Pulmonary artery endothelial cell (primary cell): ENCODE results near the gene UBE2L6. TPM values are rescaled to one million over a fixed set of nuclear protein-coding genes. Genes with fewer than 3 reads are reported as not detected.

ENCODE experiments used
- DNase-seq: peaks from one replicate; pipeline ENCODE4 v3.0.0-alpha.2; 2011; ENCODE audit warnings: low read depth, low spot score
- total RNA-seq: library from RNA; depleted of rRNA; stranded (reverse); fragments of >200 nt; gene quantifications from 2 replicates; pipeline ENCODE4 v1.2.3, GENCODE V29; 2014

UBE2L6 gene
- 34.5 and 47.3 TPM in 2 replicates for total RNA-seq

GRCh38 chr11:57567515-57568329 lies at the start of gene UBE2L6:
Gene UBE2L6, minus strand, starts transcription at chr11:57567672. Its CDS starts 61 bp downstream, at chr11:57567611.
- no peak for DNase-seq

DNA sequence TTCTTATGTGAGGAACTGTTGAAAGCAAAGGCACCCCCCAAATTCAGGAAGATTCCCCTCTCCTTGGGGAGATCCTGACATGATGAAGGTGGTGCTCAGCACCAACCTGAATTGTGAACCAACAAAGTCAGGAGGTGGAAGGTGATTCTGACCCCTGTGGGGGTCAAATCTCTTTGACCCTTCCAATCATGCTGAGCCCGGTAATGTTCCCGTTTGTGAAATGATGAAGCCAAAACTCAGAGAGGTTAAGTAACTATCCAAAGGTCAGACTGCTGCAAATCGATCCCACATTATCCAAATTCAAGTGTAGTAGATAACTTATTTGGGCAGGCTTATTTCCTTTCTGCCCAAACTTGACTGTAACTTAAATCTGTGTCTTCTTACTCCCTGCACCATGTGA lies 49.1 kb upstream of the UBE2L6 start:
- no peak for DNase-seq

DNA sequence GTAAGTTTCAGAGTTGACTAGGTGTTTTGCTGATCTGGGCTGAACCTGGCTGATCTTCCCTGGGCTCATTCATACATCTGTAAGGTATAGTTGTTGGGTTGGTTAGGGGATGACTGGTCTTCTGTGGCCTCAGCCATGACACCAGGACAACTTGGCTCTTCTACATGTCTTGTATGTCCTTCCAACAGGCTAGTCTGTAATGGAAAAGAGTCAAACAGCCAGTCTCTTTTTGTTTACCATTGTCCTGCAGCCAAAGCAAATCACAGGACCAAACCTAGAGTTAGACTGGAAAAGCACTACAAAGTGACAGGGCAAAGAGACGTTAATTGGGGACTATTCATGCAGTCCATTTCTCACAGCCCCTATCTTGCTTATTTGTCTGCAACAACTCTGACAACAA lies 47.8 kb upstream of the UBE2L6 start:
- DNase-seq = no peak

- DNase-seq = no peak
Measured at GRCh38 chr11:57614234-57614772, 46.8 kb upstream of the UBE2L6 start.

GRCh38 chr11:57610170-57610569 lies 42.7 kb upstream of the UBE2L6 start:
- DNase-seq = no peak

DNA sequence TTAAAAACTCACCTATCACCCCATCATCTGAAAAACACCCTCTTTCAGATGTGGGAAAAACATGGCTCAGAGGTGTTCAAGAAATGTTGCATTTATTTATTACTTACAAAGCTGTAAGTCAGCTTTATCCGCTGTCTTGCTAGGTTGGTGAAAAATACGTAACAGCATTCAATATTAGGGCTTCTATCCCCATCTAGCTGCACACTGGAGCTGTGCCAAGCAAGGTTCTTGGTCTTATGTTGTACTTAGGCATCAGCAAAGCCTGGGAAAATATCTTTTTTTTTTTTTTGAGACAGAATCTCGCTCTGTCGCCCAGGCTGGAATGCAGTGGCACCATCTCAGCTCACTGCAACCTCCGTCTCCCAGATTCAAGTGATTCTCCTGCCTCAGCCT lies 37.6 kb upstream of the UBE2L6 start:
- DNase-seq = no peak

DNA sequence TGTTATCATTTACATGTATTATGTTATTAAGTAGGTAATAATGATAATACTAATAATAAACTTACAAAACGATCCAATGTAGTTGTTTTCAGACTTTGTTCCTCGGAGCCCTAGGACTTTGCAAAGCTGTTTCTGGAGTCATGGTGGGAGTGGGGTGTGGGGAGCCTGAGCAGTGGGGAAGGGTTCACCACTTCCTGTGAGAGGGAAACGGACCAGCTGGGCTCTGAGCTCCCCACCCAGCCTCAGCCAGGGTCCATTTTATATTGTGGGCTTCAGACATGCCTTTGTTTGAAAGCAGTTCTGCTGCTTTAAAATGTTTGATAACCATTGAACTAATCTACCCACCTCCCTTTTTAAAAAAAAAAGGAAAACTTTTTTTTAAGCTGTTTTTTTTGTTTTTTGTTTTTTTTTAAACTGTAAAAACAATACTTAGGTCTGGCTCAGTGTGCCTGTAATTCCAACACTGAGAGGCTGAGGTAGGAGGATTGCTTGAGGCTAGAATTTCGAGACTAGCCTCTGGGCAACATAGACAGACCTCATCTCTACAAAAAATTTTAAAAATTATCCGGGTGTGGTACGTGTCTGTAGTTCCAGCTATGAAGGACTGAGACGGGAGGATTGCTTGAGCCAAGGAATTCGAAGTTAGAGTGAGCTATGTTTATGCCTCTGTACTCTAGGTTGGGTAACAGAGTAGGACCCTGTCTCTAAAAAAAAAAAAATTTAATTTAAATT lies 37.0 kb upstream of the UBE2L6 start:
- no peak for DNase-seq

GRCh38 chr11:57601297-57601696 lies 33.8 kb upstream of the UBE2L6 start:
- no peak for DNase-seq

GRCh38 chr11:57599381-57599780 lies 31.9 kb upstream of the UBE2L6 start:
- no peak for DNase-seq

DNA sequence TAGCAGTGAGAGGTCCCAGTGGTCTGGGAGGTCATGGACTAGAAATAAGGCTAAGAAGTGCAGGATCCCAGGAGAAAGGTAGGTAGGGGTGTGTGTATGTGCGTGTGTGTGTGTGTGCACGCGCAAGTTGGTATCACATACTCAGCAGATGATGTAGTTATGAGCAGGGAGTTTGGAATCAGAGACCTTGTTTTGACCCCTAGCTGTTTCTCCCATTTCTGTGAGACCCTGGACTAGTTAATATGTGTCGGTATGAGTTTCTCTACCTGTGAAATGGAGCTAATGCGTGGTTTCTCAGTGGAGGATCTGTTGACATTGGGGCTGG lies 31.3 kb upstream of the UBE2L6 start:
- no peak for DNase-seq

DNA sequence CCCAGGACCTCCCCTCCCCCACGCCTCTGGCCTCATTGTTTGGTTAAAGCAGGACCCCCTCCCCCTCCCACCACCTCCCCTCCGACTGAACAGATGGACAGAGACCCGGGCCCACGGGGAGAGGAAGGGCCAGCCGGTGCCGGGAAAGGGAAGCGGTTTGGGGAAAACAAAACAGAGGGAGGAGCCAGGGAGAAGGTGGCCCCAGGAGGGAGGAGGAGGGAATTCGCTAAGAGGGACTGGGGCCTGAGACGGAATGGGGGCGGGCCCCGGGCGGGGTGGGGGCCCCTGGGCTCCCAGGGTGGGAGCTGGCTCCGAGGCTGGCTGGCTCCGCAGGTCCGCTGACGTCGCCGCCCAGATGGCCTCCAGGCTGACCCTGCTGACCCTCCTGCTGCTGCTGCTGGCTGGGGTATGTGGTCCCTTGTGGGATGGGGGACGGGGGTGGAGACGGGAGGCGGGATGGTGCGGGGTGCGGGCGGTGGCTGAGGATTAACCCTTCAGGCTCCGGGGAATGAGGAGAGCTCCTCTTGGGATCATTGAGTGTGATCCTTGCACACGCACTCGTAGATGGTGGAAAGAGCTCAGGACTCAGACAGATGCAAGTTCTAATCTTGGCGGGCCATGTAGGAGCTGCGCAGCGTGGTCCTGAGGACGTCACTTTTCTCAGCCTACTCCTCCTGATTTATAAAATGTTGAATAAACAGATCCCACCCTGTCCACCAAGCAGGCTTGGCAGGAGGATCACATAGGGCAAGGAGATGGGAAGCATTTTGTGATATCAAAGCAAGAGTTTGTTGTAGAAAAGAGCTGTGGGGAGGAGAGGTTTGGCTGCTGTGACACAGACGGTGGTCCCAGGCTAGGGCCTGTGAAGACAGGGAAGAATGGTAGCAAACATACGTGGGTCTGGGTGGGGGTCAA lies 30.7 kb upstream of the UBE2L6 start:
- no peak for DNase-seq

DNA sequence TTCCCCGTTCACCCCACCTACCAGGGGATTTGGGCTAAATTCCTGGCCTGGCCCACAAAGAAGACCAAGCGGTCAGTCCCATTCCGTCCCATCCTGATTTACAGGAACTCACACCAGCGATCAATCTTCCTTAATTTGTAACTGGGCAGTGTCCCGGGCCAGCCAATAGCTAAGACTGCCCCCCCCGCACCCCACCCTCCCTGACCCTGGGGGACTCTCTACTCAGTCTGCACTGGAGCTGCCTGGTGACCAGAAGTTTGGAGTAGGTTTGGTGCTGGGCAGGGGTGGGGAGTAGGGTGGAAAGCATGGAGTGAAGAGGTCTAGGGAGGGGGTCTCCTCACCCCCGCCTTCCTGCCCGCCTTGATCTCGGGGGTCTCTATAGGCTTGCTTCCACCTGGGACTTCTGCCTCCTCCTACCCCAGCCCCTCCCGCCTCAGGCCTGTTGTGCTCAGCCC lies 30.0 kb upstream of the UBE2L6 start, which contains the start of gene SERPING1:
SERPING1 (plus strand) TSS at position 225 of the 455 bp plus-strand sequence. CDS start 586 bp downstream, outside the sequence.
- DNase-seq = no peak

- no peak for DNase-seq
Measured at GRCh38 chr11:57596266-57596885, 28.9 kb upstream of the UBE2L6 start.

DNA sequence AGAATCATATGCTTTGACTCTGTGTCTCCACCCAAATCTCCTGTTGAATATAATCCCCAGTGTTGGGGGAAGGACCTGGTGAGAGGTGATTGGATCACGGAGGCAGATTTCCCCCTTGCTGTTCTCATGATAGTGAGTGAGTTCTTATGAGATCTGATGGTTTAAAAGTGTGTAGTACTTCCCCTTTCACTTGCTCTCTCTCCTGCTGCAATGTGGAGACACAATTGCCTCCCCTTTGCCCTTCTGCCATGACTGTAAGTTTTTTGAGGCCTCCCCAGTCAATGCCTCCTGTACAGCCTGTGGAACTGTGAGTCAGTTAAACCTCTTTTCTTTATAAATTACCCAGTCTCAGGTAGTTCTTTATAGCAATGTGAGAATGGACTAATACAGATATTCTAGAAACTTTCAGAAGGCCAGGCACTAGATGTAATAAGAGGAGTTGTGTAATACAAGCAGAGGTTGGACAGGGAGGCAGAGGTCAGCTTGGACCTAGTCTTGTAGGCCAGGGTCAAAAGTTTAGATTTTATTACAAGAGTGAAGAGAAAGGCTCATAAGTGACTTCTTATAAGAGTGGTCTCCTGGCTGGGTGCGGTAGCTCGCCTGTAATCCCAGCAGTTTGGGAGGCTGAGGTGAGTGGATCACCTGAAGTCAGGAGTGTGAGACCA lies 20.7 kb upstream of the UBE2L6 start:
- no peak for DNase-seq

DNA sequence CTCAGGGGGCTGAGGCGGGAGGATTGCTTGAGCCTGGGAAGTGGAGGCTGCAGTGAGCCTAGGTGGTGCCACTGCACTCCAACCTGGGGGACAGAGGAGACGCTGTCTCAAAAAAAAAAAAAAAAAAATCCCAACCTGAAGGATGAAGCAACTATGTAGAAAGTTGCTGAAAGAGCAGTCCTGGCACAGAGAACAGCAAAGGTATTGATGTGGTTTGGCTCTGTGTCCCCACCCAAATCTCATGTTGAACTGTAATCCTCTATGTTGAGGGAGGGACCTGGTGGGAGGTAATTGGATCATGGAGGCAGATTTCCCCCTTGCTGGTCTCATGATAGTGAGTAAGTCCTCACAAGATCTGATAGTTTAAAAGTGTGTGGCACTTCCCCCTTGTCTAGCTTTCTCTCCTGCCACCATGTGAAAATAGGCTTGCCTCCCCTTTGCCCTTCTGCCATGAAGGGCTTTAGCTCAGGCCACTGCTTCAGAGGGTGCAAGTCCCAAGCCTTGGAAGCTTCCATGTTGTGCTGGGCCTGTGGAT lies 19.3 kb upstream of the UBE2L6 start:
- no peak for DNase-seq

DNA sequence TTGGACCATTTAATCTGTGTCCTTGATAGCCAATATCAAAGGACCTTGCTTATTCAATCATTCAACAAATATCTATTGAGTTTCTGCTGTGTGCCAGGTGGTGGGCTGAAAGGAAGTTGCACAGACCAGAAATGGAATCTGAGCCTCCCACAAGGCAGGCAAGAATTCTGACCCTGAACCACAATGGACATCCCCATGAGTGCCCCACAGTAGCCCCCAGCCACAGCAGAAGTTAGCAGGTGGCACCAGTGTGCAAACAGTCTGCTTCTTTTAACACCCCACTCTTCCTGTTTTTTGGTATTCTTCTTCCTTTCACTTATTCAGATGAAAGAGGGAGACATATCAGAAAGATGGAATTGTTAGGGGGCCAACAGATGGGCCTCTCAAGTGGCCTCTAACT lies 17.8 kb upstream of the UBE2L6 start:
- DNase-seq = no peak

GRCh38 chr11:57584341-57584740 lies 16.9 kb upstream of the UBE2L6 start:
- no peak for DNase-seq

- DNase-seq = no peak
Measured at GRCh38 chr11:57574061-57574460, 6.6 kb upstream of the UBE2L6 start.

DNA sequence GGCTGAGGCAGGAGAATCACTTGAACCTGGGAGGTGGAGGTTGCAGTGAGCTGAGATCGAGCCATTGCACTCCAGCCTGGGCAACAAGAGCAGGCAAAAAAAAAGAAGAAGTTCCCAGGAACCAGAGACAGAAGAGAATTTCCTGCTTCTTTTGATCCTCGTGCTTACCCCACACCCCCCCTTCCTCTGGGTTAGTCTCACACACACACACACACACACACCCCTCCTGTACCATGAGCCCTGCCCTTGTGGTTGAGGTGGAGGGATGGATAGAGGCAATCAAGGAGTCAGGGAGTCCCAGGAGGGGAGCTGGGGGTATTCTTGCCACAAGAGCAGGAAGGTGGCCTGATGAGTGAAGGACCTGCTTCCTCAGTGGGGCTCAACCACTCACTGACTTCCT lies 4.1 kb upstream of the UBE2L6 start:
- DNase-seq = no peak

GRCh38 chr11:57568330-57568766 lies 876 bp upstream of the UBE2L6 start:
- DNase-seq = no peak
